Effector CD4-positive, alpha-beta T cell (primary cell): ENCODE measurements around the gene GSPT1.
"Not testable (repeated sequence)": the region's sequence is repeated elsewhere in the genome, so short reads cannot be mapped to it uniquely, and the experiment has no call there.

ENCODE experiments used
- DNase-seq: peaks from one replicate; pipeline ENCODE4 v3.0.0-alpha.2; 2020
- total RNA-seq: gene quantifications from one replicate; lab custom pipeline; 2026; lab: John Stamatoyannopoulos, UW

The GSPT1 gene
- total RNA-seq: 275 reads per million, percentile 95 among the genes with 10 or more reads in this experiment

- peak; percentile 98 for DNase-seq
Measured at GRCh38 chr16:11915644-11916523, at the start of gene GSPT1. Gene GSPT1, minus strand, starts transcription at chr16:11915956. Its CDS starts 236 bp downstream, at chr16:11915720.

GRCh38 chr16:11964761-11965551 lies 49.2 kb upstream of the GSPT1 start, which contains the start of gene TNFRSF17:
Gene TNFRSF17, plus strand, starts transcription at chr16:11965210. Its CDS starts 115 bp downstream, at chr16:11965325.
- DNase-seq: no peak

- DNase-seq: no peak
Measured at GRCh38 chr16:11963706-11964105, 48.0 kb upstream of the GSPT1 start.

GRCh38 chr16:11962978-11963377 lies 47.2 kb upstream of the GSPT1 start:
- DNase-seq: not testable (repeated sequence)

GRCh38 chr16:11962457-11962856 lies 46.7 kb upstream of the GSPT1 start:
- not testable (repeated sequence) for DNase-seq

GRCh38 chr16:11957591-11958395 lies 42.0 kb upstream of the GSPT1 start:
- no peak for DNase-seq

- no peak for DNase-seq
Measured at GRCh38 chr16:11956558-11956957, 40.8 kb upstream of the GSPT1 start.

GRCh38 chr16:11955713-11956123 lies 40.0 kb upstream of the GSPT1 start:
- no peak for DNase-seq

GRCh38 chr16:11953576-11953975 lies 37.8 kb upstream of the GSPT1 start:
- DNase-seq: not testable (repeated sequence)

GRCh38 chr16:11950388-11950787 lies 34.6 kb upstream of the GSPT1 start:
- no peak for DNase-seq

GRCh38 chr16:11949527-11949926 lies 33.8 kb upstream of the GSPT1 start:
- DNase-seq: no peak

- DNase-seq: no peak
Measured at GRCh38 chr16:11948819-11949218, 33.1 kb upstream of the GSPT1 start.

- no peak for DNase-seq
Measured at GRCh38 chr16:11946433-11946832, 30.7 kb upstream of the GSPT1 start.

GRCh38 chr16:11941945-11942344 lies 26.2 kb upstream of the GSPT1 start, which contains the start of gene NPIPB2:
Gene NPIPB2, minus strand, starts transcription at chr16:11942045. Its CDS starts 0 bp downstream, at chr16:11942045.
- DNase-seq: not testable (repeated sequence)

- not testable (repeated sequence) for DNase-seq
Measured at GRCh38 chr16:11927350-11927749, 11.6 kb upstream of the GSPT1 start.

GRCh38 chr16:11924046-11924445 lies 8.3 kb upstream of the GSPT1 start:
- not testable (repeated sequence) for DNase-seq

GRCh38 chr16:11916524-11917285 lies 949 bp upstream of the GSPT1 start:
- DNase-seq: no peak

- DNase-seq: peak; percentile 11
Measured at GRCh38 chr16:11915114-11915643, 577 bp downstream of the GSPT1 start.

- peak; percentile 10 for DNase-seq
Measured at GRCh38 chr16:11914210-11915113, 1.3 kb downstream of the GSPT1 start.

- DNase-seq: peak; percentile 45
Measured at GRCh38 chr16:11913425-11914079, 2.2 kb downstream of the GSPT1 start.
